HepG2 (cell line): ENCODE measurements around the gene M1AP. TPM values are rescaled to one million over a fixed set of nuclear protein-coding genes. Genes with fewer than 3 reads are reported as not detected.

Experiments used
- CREB1 ChIP-seq, 2 experiments: fragments of 450-650 bp in 1 of 2; IDR thresholded peaks; 2 replicates each; pipeline ENCODE4 v1.6.1; 2016 to 2017; ENCODE audit warnings: control low read depth in 1 of 2, mild to moderate bottlenecking in 1 of 2, missing compliant biosample characterization in 1 of 2, missing genetic modification characterization in 1 of 2
- CSRNP1 ChIP-seq: sonication (generic); formaldehyde crosslinking; IDR thresholded peaks from 2 replicates; pipeline ENCODE4 v1.8.1; 2023; ENCODE audit warnings: mild to moderate bottlenecking, missing genetic modification reagents
- DMTF1 ChIP-seq: sonication (generic); formaldehyde crosslinking; IDR thresholded peaks from 2 replicates; pipeline ENCODE4 v1.4.0; 2020; ENCODE audit warnings: mild to moderate bottlenecking, missing genetic modification reagents
- HNRNPH1 ChIP-seq: fragments of 200-400 bp; formaldehyde crosslinking; optimal IDR thresholded peaks from 2 replicates; pipeline ENCODE3; 2017; ENCODE audit warnings: mild to moderate bottlenecking, low read depth, low read length
- IRF9 ChIP-seq: sonication (generic); formaldehyde crosslinking; IDR thresholded peaks from 2 replicates; pipeline ENCODE4 v1.8.0; 2022; ENCODE audit warnings: missing genetic modification reagents, mild to moderate bottlenecking, borderline replicate concordance
- IRX3 ChIP-seq: sonication (generic); formaldehyde crosslinking; IDR thresholded peaks from 2 replicates; pipeline ENCODE4 v1.8.1; 2023; ENCODE audit warnings: mild to moderate bottlenecking, low read depth, missing genetic modification reagents, borderline replicate concordance
- KLF13 ChIP-seq: sonication (generic); formaldehyde crosslinking; IDR thresholded peaks from 2 replicates; pipeline ENCODE4 v1.4.0; 2020; ENCODE audit warnings: mild to moderate bottlenecking, missing genetic modification reagents
- MLX ChIP-seq: IDR thresholded peaks from 2 replicates; pipeline ENCODE4 v1.6.1; 2016
- NFAT5 ChIP-seq: sonication (generic); formaldehyde crosslinking; IDR thresholded peaks from 2 replicates; pipeline ENCODE4 v1.4.0; 2020; ENCODE audit warnings: missing genetic modification reagents
- RFX1 ChIP-seq: fragments of 450-650 bp; IDR thresholded peaks from 2 replicates; pipeline ENCODE4 v1.6.1; 2017
- SIX4 ChIP-seq: sonication (generic); formaldehyde crosslinking; IDR thresholded peaks from 2 replicates; pipeline ENCODE4 v1.4.0; 2020; ENCODE audit warnings: missing genetic modification reagents
- SMARCE1 ChIP-seq: fragments of 450-650 bp; IDR thresholded peaks from 2 replicates; pipeline ENCODE4 v1.6.1; 2017; ENCODE audit warnings: borderline replicate concordance
- ZNF224 ChIP-seq: sonication (generic); formaldehyde crosslinking; IDR thresholded peaks from 2 replicates; pipeline ENCODE4 v1.5.0; 2020; ENCODE audit warnings: mild to moderate bottlenecking, missing genetic modification reagents
- ZNF280B ChIP-seq: sonication (generic); formaldehyde crosslinking; IDR thresholded peaks from 2 replicates; pipeline ENCODE4 v1.5.0; 2020; ENCODE audit warnings: missing genetic modification reagents, mild to moderate bottlenecking, borderline replicate concordance
- ZNF446 ChIP-seq: sonication (generic); formaldehyde crosslinking; IDR thresholded peaks from 2 replicates; pipeline ENCODE4 v1.5.0; 2020; ENCODE audit warnings: mild to moderate bottlenecking, missing genetic modification reagents
- polyA plus RNA-seq, 8 experiments: library from polyadenylated mRNA; depleted of rRNA in 3 of 8; stranded (reverse) in 7 of 8; unstranded in 1 of 8; fragments of >200 nt; fragmentation: Illumina TruSeq in 4 of 8; extraction: Trizol in 4 of 8; gene quantifications; 2 replicates each; pipeline versions ENCODE4 v1.2.1 to v1.2.3, GENCODE V29; 2011 to 2016; ENCODE audit warnings: low read depth in 4 of 8, missing spikeins in 1 of 8, mixed read lengths in 1 of 8; ENCODE audit not compliant: insufficient read depth in 1 of 8
- total RNA-seq, 5 experiments: library from RNA; depleted of rRNA; stranded (reverse); fragments of >200 nt; fragmentation: Illumina TruSeq; extraction: Trizol; gene quantifications; 2 replicates each; pipeline ENCODE4 v1.2.3, GENCODE V29; 2016; ENCODE audit warnings: low read depth in 1 of 5

M1AP gene
- total and polyA plus RNA-seq, 2 of the 13 experiments (the other 11 are each of a cell fraction or from before 2014, with no cell fraction given), result not detected

- TF ChIP-seq IRF9 (CRISPR knock-in tag) (peak; percentile 46), ZNF446 (CRISPR knock-in tag) (no peak), NFAT5 (CRISPR knock-in tag) (no peak), MLX (CRISPR knock-in tag) (peak; percentile 84; the same call in 1 of the 2 replicates), DMTF1 (no peak), KLF13 (CRISPR knock-in tag) (no peak), SIX4 (no peak), RFX1 (no peak), IRX3 (no peak), CREB1 (IDR thresholded peaks at IDR 0.05) (peak; percentile 72), CREB1 (CRISPR knock-in tag; IDR thresholded peaks at IDR 0.05) (peak; percentile 95), SMARCE1 (no peak), ZNF224 (CRISPR knock-in tag) (no peak; the same call in 1 of the 2 replicates), ZNF280B (no peak), HNRNPH1 (no peak), CSRNP1 (CRISPR knock-in tag) (no peak; the same call in 1 of the 2 replicates)
These were observed 122.1 kb downstream of the M1AP start, which contains the start of gene DQX1 (continued) for GRCh38 chr2:74525717-74526648.
